Measurements from ENCODE around the gene ARAP2.

The ARAP2 gene

GRCh38 chr4:36029951-36030350 is 214.4 kb downstream of the ARAP2 start:
- no peak for DNase-seq (ENCODE audit: low spot score in 2 of 2)
- in situ Hi-C loops (cut with MboI; ENCODE audit: low sequenced_read_pairs): no loop called here
- H3K4me3 ChIP-seq: no peak overlapping the region
- no peaks in the 10 kb centered on the region for H3K9me3 ChIP-seq
- H3K36me3 ChIP-seq (replicated peaks): no peaks in the 10 kb centered on the region
- H3K27me3 ChIP-seq (ENCODE audit: low read depth): no peaks in the 10 kb centered on the region
- no peaks in the 10 kb centered on the region for H3K4me1 ChIP-seq

GRCh38 chr4:36027203-36027602 is 217.1 kb downstream of the ARAP2 start:
- no peak for DNase-seq (ENCODE audit: low spot score in 2 of 2)
- Histone ChIP-seq H3K9me3 (no peaks in the 10 kb centered on the region), H3K4me3 (no peak overlapping the region), H3K36me3 (replicated peaks) (no peaks in the 10 kb centered on the region), H3K27me3 (ENCODE audit: low read depth) (no peaks in the 10 kb centered on the region), H3K4me1 (no peaks in the 10 kb centered on the region)
- in situ Hi-C loops (cut with MboI; ENCODE audit: low sequenced_read_pairs): no loop called here

GRCh38 chr4:36026348-36026880 is 217.9 kb downstream of the ARAP2 start:
- Histone ChIP-seq H3K9me3 (no peaks in the 10 kb centered on the region), H3K27me3 (ENCODE audit: low read depth) (no peaks in the 10 kb centered on the region), H3K4me3 (no peak overlapping the region), H3K4me1 (no peaks in the 10 kb centered on the region), H3K36me3 (replicated peaks) (no peaks in the 10 kb centered on the region)
- in situ Hi-C loops (cut with MboI; ENCODE audit: low sequenced_read_pairs): no loop called here
- no peak for DNase-seq (ENCODE audit: low spot score in 2 of 2)

DNA sequence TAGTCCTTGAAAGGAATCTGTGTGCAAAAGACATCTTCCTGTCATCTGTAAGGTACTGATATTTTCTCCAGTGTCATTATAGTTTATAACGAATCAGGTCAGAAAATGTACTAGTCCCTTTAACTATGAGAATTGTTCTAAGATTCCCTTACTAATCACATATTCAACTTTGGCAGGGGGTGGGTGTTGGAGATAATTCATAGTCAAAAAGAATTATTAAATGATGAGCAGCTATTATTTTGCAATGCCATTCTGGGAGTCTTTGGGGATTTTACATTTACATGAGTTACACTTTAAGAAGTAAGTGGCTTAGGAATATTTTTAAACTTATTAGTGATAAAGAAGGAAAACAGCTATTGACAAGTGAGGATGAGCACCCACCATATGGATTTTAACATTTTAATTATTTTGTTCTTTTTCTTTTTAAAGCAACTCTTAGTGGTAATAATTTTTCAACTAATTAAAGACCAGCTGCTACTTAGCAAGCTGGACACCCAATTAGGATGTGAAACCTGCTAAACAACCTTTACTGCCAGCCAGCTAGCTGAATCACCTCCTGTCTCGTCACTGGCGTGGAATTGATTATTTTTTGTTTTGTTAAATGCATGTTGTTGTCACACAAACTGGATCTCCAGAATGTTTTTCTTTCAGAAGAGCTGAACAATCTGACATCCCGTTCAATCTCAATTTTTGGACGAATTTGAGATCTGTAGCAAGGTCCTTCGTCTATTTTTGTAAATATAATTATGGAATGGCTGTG is 219.2 kb downstream of the ARAP2 start:
- no peaks in the 10 kb centered on the region for H3K4me1 ChIP-seq
- in situ Hi-C loops (cut with MboI; ENCODE audit: low sequenced_read_pairs): no loop called here
- no peak overlapping the region for H3K4me3 ChIP-seq
- no peak for DNase-seq (ENCODE audit: low spot score in 2 of 2)
- H3K27me3 ChIP-seq (ENCODE audit: low read depth): no peaks in the 10 kb centered on the region
- H3K9me3 ChIP-seq: no peaks in the 10 kb centered on the region
- no peaks in the 10 kb centered on the region for H3K36me3 ChIP-seq (replicated peaks)

DNA sequence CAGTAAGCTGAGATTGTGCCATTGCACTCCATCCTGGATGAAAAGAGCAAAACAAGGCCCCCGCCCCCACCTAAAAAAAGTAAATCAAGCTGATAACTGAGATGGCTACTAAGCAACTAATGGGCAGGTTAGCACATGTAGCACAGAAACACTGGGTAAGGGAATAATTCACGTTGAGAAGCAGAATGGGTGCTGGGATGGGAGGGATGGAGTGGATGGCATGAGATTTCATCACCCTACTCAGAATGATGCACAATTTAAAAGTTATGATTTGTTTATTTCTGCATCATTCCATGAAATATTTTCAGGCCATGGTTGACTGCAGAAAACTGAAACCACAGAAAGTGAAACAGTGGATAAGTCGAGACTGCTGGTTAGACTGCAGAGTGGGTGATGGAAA is 224.0 kb downstream of the ARAP2 start:
- Histone ChIP-seq H3K4me1 (no peaks in the 10 kb centered on the region), H3K9me3 (no peaks in the 10 kb centered on the region), H3K27me3 (ENCODE audit: low read depth) (no peaks in the 10 kb centered on the region), H3K36me3 (replicated peaks) (no peaks in the 10 kb centered on the region), H3K4me3 (no peak overlapping the region)
- DNase-seq (ENCODE audit: low spot score in 2 of 2): no peak
- in situ Hi-C loops (cut with MboI; ENCODE audit: low sequenced_read_pairs): no loop called here
